ENCODE measurements around the gene ENDOV. TPM values are rescaled to one million over a fixed set of nuclear protein-coding genes. Genes with fewer than 3 reads are reported as not detected.
A peak's percentile ranks its signal among the peaks of the same experiment; 100 is the strongest.
"Not testable (repeated sequence)": the region's sequence is repeated elsewhere in the genome, so short reads cannot be mapped to it uniquely, and the experiment has no call there.

Gene ENDOV
- total RNA-seq, 4 donors from 2014 or later, result 9.5 to 33.3 (median 18.5) TPM

DNA sequence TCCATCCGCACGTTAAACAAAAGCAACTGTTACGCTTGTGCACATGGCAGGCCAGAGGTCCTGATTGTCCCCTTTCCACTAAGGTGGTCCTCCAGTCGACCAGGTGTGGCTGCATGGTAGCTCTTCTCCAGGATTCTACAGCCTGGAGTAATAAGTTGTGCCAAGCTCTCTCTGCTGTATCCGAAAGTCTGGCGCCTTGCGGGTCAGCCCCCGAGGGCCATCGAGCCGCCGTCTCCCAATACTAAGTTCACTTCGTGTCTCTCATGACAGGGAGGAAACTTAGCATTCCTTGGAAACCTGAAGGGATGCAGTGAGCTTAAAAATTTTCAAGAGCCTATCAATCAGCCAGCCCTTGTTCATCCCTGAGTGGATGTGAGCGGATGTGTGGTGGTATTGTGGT lies 5.3 kb upstream of the ENDOV start:
- H3K27me3 ChIP-seq, result no peaks in the 10 kb centered on the region
- H3K36me3 ChIP-seq, result no peaks in the 10 kb centered on the region
- no peaks in the 10 kb centered on the region for H3K4me1 ChIP-seq
- no peak overlapping the region for H3K4me3 ChIP-seq
- H3K27ac ChIP-seq, result no peak overlapping the region
- intact Hi-C loops (cut with DNase I; ENCODE audit: low total_unique reads), result loop anchor here (10.0 kb wide), 1 partner anchor 685 kb away; no protein-coding TSS in a partner anchor
- no peaks in the 10 kb centered on the region for H3K9me3 ChIP-seq
- DNase-seq, result no peak
- TF ChIP-seq, protein P1, sequence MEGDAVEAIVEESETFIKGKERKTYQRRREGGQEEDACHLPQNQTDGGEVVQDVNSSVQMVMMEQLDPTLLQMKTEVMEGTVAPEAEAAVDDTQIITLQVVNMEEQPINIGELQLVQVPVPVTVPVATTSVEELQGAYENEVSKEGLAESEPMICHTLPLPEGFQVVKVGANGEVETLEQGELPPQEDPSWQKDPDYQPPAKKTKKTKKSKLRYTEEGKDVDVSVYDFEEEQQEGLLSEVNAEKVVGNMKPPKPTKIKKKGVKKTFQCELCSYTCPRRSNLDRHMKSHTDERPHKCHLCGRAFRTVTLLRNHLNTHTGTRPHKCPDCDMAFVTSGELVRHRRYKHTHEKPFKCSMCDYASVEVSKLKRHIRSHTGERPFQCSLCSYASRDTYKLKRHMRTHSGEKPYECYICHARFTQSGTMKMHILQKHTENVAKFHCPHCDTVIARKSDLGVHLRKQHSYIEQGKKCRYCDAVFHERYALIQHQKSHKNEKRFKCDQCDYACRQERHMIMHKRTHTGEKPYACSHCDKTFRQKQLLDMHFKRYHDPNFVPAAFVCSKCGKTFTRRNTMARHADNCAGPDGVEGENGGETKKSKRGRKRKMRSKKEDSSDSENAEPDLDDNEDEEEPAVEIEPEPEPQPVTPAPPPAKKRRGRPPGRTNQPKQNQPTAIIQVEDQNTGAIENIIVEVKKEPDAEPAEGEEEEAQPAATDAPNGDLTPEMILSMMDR (IDR thresholded peaks at IDR 0.05), result no peak
- TF ChIP-seq POLR2A (IDR thresholded peaks at IDR 0.05), result no peak

DNA sequence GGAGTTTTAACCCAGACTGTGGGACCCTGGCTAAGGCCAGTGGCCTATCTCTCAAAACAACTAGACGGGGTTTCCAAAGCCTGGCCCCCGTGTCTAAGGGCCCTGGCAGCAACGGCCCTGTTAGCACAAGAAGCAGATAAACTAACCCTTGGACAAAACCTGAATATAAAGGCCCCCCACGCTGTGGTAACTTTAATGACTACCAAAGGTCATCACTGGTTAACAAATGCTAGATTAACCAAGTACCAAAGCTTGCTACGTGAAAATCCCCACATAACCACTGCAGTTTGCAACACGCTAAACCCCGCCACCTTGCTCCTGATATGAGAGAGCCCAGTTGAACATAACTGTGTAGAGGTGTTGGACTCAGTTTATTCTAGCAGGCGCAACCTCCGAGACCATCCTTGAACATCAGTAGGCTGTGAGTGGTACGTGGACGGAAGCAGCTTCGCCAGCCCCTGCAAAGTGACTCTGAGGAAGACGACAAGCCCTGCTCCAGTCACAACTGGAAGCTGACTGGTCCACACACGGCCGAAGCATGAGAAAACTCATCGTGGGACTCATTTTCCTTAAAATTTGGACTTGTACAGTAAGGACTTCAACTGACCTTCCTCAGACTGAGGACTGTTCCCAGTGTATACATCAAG lies 4.4 kb upstream of the ENDOV start:
- H3K9me3 ChIP-seq; DNase-seq; H3K27me3 ChIP-seq; H3K36me3 ChIP-seq; H3K4me1 ChIP-seq; H3K27ac ChIP-seq; intact Hi-C loops (cut with DNase I; ENCODE audit: low total_unique reads); H3K4me3 ChIP-seq: not testable (repeated sequence)

DNA sequence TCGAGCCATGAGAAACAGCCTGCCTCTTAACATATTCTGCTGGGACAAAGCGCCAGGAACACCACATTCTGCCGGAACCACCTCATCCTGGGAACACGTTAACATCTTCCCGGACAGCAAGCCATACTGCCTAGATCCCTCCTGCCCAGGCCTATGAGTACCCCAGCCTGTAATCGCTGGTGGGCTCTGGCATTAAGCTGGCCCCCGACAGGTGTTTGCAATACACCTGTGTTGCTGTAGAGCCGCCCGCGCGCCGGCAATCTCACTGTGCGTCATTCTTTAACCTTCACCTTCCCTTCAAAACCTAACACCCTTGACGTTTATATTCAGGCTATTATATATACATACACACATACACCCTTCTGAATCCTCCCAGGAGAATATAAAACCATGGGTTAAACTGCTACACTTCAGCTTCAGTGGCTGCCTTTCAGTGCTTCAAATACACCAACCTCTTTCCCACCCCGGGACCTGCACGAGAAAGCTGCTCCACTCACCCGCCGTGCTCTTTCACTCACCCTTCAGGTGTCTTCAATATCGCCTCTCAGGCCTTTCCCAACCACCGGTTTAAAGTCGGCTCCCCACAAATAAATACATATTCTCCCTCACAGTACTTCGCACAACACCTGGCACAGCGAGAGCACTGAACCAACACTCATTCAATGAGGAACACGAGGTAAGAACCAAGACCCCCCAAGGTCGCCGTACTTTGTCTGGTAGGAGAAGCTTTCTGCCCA lies 1.0 kb upstream of the ENDOV start:
- Histone ChIP-seq H3K27me3 (no peaks in the 10 kb centered on the region), H3K4me3 (peak overlapping the region; percentile 82 to 83), H3K36me3 (no peaks in the 10 kb centered on the region), H3K9me3 (no peaks in the 10 kb centered on the region), H3K27ac (no peak overlapping the region), H3K4me1 (peaks cover 4 to 7% of the 10 kb centered on the region in 2 donors)
- no peak for TF ChIP-seq POLR2A (IDR thresholded peaks at IDR 0.05)
- TF ChIP-seq, protein P1 (IDR thresholded peaks at IDR 0.05), result no peak
- DNase-seq, result no peak
- intact Hi-C loops (cut with DNase I; ENCODE audit: low total_unique reads), result no loop called here

DNA sequence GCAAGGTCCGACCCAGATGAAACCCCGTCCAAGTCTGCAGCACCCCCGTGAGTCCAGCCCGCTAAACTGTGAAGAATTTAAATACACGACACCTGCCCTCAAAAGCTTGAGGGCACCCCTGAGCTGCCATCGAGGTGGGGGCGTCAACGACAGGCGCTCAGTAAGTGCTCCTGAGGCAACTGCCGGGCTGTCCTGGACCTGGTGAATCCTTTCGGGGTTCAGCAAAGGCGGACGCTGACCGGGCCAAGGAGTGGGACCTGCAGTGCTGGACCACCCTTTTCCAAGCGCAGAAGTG lies 512 bp upstream of the ENDOV start:
- intact Hi-C loops (cut with DNase I; ENCODE audit: low total_unique reads), result no loop called here

DNA sequence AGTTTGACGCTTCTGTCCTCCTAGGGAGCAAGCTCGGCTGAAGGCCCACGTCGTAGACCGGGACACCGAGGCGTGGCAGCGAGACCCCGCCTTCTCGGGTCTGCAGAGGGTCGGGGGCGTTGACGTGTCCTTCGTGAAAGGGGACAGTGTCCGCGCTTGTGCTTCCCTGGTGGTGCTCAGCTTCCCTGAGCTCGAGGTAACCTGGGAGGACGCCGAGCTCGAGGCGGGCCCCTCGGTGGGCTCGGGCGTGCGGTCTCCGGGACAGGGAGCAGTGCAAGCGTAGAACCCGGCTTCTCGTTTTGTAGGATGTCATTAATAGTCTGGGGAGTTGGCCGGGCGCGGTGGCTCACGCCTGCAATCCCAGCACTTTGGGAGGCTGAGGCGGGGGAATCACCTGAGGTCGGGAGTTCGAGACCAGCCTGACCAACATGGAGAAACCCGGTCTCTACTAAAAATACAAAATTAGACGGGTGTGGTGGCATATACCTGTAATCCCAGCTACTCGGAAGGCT lies 715 bp downstream of the ENDOV start:
- TF ChIP-seq POLR2A (IDR thresholded peaks at IDR 0.05), result no peak
- TF ChIP-seq, protein P1 (IDR thresholded peaks at IDR 0.05), result no peak
- intact Hi-C loops (cut with DNase I; ENCODE audit: low total_unique reads), result no loop called here
- Histone ChIP-seq H3K27ac (peak overlapping the region; percentile 87 to 96), H3K4me3 (peak overlapping the region; percentile 82 to 83), H3K36me3 (no peaks in the 10 kb centered on the region), H3K27me3 (no peaks in the 10 kb centered on the region), H3K9me3 (no peaks in the 10 kb centered on the region), H3K4me1 (peaks cover 4 to 7% of the 10 kb centered on the region in 2 donors)
- DNase-seq, result no peak

More for the DNA sequence above, 512 bp upstream of the ENDOV start:
- Histone ChIP-seq H3K9me3 (no peaks in the 10 kb centered on the region), H3K4me3 (peak overlapping the region; percentile 82 to 83), H3K36me3 (no peaks in the 10 kb centered on the region), H3K4me1 (peaks cover 4 to 7% of the 10 kb centered on the region in 2 donors), H3K27me3 (no peaks in the 10 kb centered on the region), H3K27ac (peak overlapping the region; percentile 87 to 96)
- no peak for DNase-seq
- TF ChIP-seq, protein P1 (IDR thresholded peaks at IDR 0.05), result peak in 1 of 4 experiments; percentile 6
- no peak for TF ChIP-seq POLR2A (IDR thresholded peaks at IDR 0.05)

All from uterus (tissue), 4 donors.